ENCODE measurements around the gene DDX51. TPM values are rescaled to one million over a fixed set of nuclear protein-coding genes. Genes with fewer than 3 reads are reported as not detected.

DDX51 gene
- total RNA-seq, 4 donors from 2014 or later, result 18.7 to 78.4 (median 32.2) TPM

GRCh38 chr12:132121283-132121682, 22.8 kb downstream of the DDX51 start:
- Histone ChIP-seq H3K27ac (no peak overlapping the region), H3K4me1 (no peaks in the 10 kb centered on the region), H3K4me3 (no peak overlapping the region), H3K9me3 (no peaks in the 10 kb centered on the region), H3K36me3 (peaks cover 0 to 66% (median 0%) of the 10 kb centered on the region in 3 donors), H3K27me3 (no peaks in the 10 kb centered on the region)
- TF ChIP-seq POLR2A (IDR thresholded peaks at IDR 0.05), result no peak
- no peak for DNase-seq

- peaks cover 0 to 71% (median 0%) of the 10 kb centered on the region in 3 donors for H3K36me3 ChIP-seq
- TF ChIP-seq POLR2A (IDR thresholded peaks at IDR 0.05), result no peak
- H3K9me3 ChIP-seq, result no peaks in the 10 kb centered on the region
- no peaks in the 10 kb centered on the region for H3K27me3 ChIP-seq
- H3K4me1 ChIP-seq, result no peaks in the 10 kb centered on the region
- H3K4me3 ChIP-seq, result no peak overlapping the region
- no peak for DNase-seq
- H3K27ac ChIP-seq, result no peak overlapping the region
Measured at GRCh38 chr12:132118876-132119275, 25.2 kb downstream of the DDX51 start.

GRCh38 chr12:132117558-132117875, 26.6 kb downstream of the DDX51 start:
- DNase-seq, result no peak
- Histone ChIP-seq H3K4me3 (no peak overlapping the region), H3K27ac (no peak overlapping the region), H3K27me3 (no peaks in the 10 kb centered on the region), H3K9me3 (no peaks in the 10 kb centered on the region), H3K4me1 (no peaks in the 10 kb centered on the region), H3K36me3 (peaks cover 0 to 74% (median 0%) of the 10 kb centered on the region in 3 donors)
- TF ChIP-seq CTCF (IDR thresholded peaks at IDR 0.05) (no peak), POLR2A (IDR thresholded peaks at IDR 0.05) (no peak)

- Histone ChIP-seq H3K4me3 (no peak overlapping the region), H3K36me3 (peaks cover 0 to 71% (median 0%) of the 10 kb centered on the region in 3 donors), H3K9me3 (no peaks in the 10 kb centered on the region), H3K4me1 (no peaks in the 10 kb centered on the region), H3K27ac (no peak overlapping the region), H3K27me3 (no peaks in the 10 kb centered on the region)
- no peak for TF ChIP-seq CTCF (IDR thresholded peaks at IDR 0.05)
- no peak for DNase-seq
Measured at GRCh38 chr12:132116709-132117557, 27.2 kb downstream of the DDX51 start.

GRCh38 chr12:132115500-132115899, 28.6 kb downstream of the DDX51 start:
- H3K4me1 ChIP-seq, result no peaks in the 10 kb centered on the region
- H3K27me3 ChIP-seq, result no peaks in the 10 kb centered on the region
- TF ChIP-seq CTCF (IDR thresholded peaks at IDR 0.05), result no peak
- no peak for TF ChIP-seq POLR2A (IDR thresholded peaks at IDR 0.05)
- H3K9me3 ChIP-seq, result no peaks in the 10 kb centered on the region
- no peak overlapping the region for H3K27ac ChIP-seq
- no peak overlapping the region for H3K4me3 ChIP-seq
- DNase-seq, result no peak
- H3K36me3 ChIP-seq, result peaks cover 0 to 71% (median 0%) of the 10 kb centered on the region in 3 donors

GRCh38 chr12:132114667-132115066, 29.5 kb downstream of the DDX51 start:
- Histone ChIP-seq H3K4me3 (no peak overlapping the region), H3K27ac (no peak overlapping the region), H3K27me3 (no peaks in the 10 kb centered on the region), H3K36me3 (peaks cover 0 to 67% (median 0%) of the 10 kb centered on the region in 3 donors), H3K9me3 (no peaks in the 10 kb centered on the region), H3K4me1 (no peaks in the 10 kb centered on the region)
- DNase-seq, result no peak
- no peak for TF ChIP-seq CTCF (IDR thresholded peaks at IDR 0.05)
- TF ChIP-seq POLR2A (IDR thresholded peaks at IDR 0.05), result no peak

Data from Peyer's patch (tissue), 4 donors.